Measurements from ENCODE around the gene VDAC1.

VDAC1 gene

DNA sequence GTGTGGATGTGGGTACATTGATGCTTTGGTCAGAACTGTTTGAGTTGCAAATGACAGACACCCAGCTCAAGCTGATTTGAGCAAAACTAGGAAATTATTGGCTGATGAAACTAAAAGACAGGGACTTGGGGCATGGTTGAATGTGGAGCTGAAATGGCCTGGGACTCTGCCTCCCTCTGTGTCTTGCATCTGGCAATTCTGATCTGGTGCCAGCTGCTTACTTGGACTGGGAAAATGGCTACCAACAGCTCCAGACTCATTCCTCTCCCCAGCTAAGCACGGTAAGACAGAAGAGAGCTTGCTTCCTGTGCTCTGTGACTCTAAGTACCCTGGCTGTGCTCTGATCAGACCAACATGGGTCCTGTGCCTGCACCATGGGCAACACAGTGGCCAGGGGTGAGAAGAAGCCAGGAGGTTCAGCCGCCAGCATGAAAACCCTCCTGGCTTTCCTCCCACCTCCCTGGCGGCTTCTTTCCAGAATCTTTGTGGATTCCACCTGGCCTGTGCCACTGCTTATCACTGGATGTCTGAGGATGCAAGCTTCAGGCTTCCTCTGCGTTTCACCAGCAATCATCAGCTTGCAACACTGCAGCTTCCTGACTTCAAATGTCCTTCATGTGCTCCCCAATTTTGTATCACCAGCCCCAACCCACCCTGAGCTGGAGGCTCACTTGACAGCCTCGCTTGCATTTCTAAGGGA is 80.4 kb downstream of the VDAC1 start:
- no peak for DNase-seq

DNA sequence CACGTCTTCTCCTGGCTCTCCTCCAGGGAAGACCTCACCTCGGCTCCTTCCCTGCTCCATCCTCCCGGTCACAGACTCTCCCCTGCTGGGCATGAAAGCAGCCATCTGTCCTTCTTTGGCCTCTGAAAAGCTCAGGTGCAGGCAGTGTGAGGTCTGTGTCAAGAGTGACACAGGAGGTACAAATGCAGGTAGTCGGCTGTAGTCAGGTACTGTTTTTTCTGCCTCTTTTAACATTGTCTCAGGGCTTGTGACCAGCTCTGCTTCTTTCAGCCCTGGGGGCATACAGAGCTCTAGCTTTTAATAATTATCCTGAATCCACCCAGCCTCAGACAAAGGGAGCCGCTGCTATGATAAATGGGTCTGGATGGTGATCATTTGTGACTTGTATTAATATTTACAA is 82.8 kb downstream of the VDAC1 start:
- DNase-seq, result no peak
